Stimulated activated CD4-positive, alpha-beta T cell treated with anti-CD3 and anti-CD28 coated beads, Interleukin-2, amount 100 ng/mL, for 4 hours (primary cell): ENCODE data around the gene MACF1.
A peak's percentile ranks its signal among the peaks of the same experiment; 100 is the strongest.
"Not testable (repeated sequence)": the region's sequence is repeated elsewhere in the genome, so short reads cannot be mapped to it uniquely, and the experiment has no call there.

Experiments used
- DNase-seq: peaks from one replicate; pipeline ENCODE4 v3.0.0-alpha.2; 2020; ENCODE audit warnings: low read depth

MACF1 gene

GRCh38 chr1:39462074-39462473 is 257.6 kb downstream of the MACF1 start:
- DNase-seq: no peak

GRCh38 chr1:39466413-39467107 is 262.1 kb downstream of the MACF1 start:
- DNase-seq: no peak

GRCh38 chr1:39467108-39467720 is 262.7 kb downstream of the MACF1 start:
- not testable (repeated sequence) for DNase-seq

- no peak for DNase-seq
Measured at GRCh38 chr1:39469150-39469549, 264.7 kb downstream of the MACF1 start.

GRCh38 chr1:39470040-39470439 is 265.5 kb downstream of the MACF1 start:
- DNase-seq: no peak

- no peak for DNase-seq
Measured at GRCh38 chr1:39472826-39473225, 268.3 kb downstream of the MACF1 start.

- DNase-seq: no peak
Measured at GRCh38 chr1:39473324-39473723, 268.8 kb downstream of the MACF1 start.

GRCh38 chr1:39474810-39475209 is 270.3 kb downstream of the MACF1 start:
- DNase-seq: no peak

GRCh38 chr1:39475551-39475950 is 271.1 kb downstream of the MACF1 start:
- not testable (repeated sequence) for DNase-seq

- DNase-seq: no peak
Measured at GRCh38 chr1:39478126-39478915, 273.8 kb downstream of the MACF1 start.

- DNase-seq: no peak
Measured at GRCh38 chr1:39481289-39481688, 276.8 kb downstream of the MACF1 start.

GRCh38 chr1:39483276-39483675 is 278.8 kb downstream of the MACF1 start:
- no peak for DNase-seq

GRCh38 chr1:39484564-39484963 is 280.1 kb downstream of the MACF1 start:
- DNase-seq: no peak

GRCh38 chr1:39485046-39485803 is 280.7 kb downstream of the MACF1 start:
- DNase-seq: no peak

- no peak for DNase-seq
Measured at GRCh38 chr1:39488012-39488545, 283.6 kb downstream of the MACF1 start.

- no peak for DNase-seq
Measured at GRCh38 chr1:39488793-39489566, 284.5 kb downstream of the MACF1 start.

GRCh38 chr1:39489567-39490239 is 285.2 kb downstream of the MACF1 start:
- no peak for DNase-seq

GRCh38 chr1:39490596-39491145 is 286.2 kb downstream of the MACF1 start:
- DNase-seq: no peak

- peak; percentile 56 for DNase-seq
Measured at GRCh38 chr1:39491146-39491921, 286.8 kb downstream of the MACF1 start, which contains the start of gene BMP8A. TSS of gene BMP8A (plus strand) at chr1:39491636. CDS start at chr1:39491992, 356 bp downstream.
